ENCODE data around the gene SIL1. TPM values are rescaled to one million over a fixed set of nuclear protein-coding genes. Genes with fewer than 3 reads are reported as not detected.

Gene SIL1
- total and polyA plus RNA-seq, 2 of the 13 experiments (the other 11 are each of a cell fraction or from before 2014, with no cell fraction given): 26.0 to 30.0 TPM

DNA sequence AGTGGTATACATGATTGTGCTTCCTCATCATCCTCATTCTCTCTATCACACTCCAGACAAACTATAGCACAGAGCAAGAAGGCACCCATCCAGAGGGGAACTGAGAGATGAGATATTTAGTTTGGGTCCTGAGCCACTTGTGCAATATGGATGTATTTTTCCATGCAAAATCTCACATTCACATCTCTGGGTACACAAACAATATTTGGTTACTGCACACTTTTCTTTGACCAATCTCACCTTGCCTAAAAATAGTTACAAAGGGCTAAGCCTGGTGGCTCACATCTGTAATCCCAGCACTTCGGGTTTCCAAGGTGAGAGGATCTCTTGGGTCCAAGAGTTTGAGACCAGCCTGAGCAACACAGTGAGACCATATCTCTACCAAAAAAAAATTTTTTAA, 120.3 kb downstream of the SIL1 start:
- CTCF ChIA-PET (ENCODE audit: low intra/inter-chr PET ratio, low total read pairs): no interaction called here

DNA sequence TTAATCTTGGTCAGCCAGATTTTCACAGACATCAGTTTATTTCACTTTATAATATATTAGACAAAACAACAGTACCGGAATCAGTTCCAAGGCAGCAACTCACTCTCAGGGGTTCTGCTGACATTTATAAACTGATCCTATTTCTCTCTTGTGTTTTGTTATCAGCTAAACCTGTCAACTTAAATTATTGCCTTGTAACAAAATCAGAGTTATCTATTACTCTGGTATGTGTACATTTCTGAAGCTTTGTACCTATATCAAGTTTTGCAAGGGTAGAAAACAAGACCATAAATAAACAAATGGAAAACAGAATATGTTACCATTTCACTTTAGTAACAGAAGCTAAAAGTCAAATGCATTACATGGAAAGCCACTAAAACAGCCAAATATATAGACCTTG, 122.1 kb downstream of the SIL1 start:
- POLR2A ChIA-PET: no interaction called here
- no TSS peak for BruUV-seq (replicated peaks)
- Histone ChIP-seq H3K4me3 (replicated peaks in 1 of 3; ENCODE audit: insufficient read depth in 1 of 3, low read depth in 2 of 3, low read length in 3 of 3) (no peak overlapping the region), H2AFZ (ENCODE audit: low read length) (no peak overlapping the region), H3K79me2 (ENCODE audit: insufficient read depth, low read length) (no peaks in the 10 kb centered on the region), H3K4me1 (ENCODE audit: insufficient read depth, low read length) (peaks cover 51% of the 10 kb centered on the region), H3K27me3 (ENCODE audit: control insufficient read depth in 1 of 2, insufficient read depth in 2 of 2, low read length in 2 of 2) (no peaks in the 10 kb centered on the region), H3K4me2 (ENCODE audit: low read depth, low read length) (no peak overlapping the region), H3K36me3 (replicated peaks in 1 of 2; ENCODE audit: control insufficient read depth in 1 of 2, insufficient read depth in 2 of 2, low read length in 2 of 2) (no peaks in the 10 kb centered on the region), H3K9me3 (ENCODE audit: low read length) (no peaks in the 10 kb centered on the region), H3K27ac (ENCODE audit: extremely low read length, insufficient read depth, low read length) (no peak overlapping the region), H4K20me1 (ENCODE audit: insufficient read depth, low read length) (no peaks in the 10 kb centered on the region), H3K9ac (ENCODE audit: insufficient read depth, low read depth, low read length) (no peak overlapping the region)
- in situ Hi-C loops (cut with HindIII; ENCODE audit: extremely low pct_ligation_motif_present, low pct_unique_long_range_greater_than_20kb): no loop called here
- DNase-seq (ENCODE audit: low spot score) (no peak), ATAC-seq (no peak), FAIRE-seq (no peak)
- WGBS (ENCODE audit: low lambda C conversion rate): 97% methylated on average over 1 of the region's 1 CpG
- intact Hi-C loops (cut with micrococcal nuclease; ENCODE audit: unreplicated experiment): no loop called here
- CTCF ChIA-PET (ENCODE audit: low intra/inter-chr PET ratio, low total read pairs): no interaction called here
- no peak for TF ChIP-seq PRPF4 (IDR thresholded peaks at IDR 0.05; ENCODE audit: low read depth, low read length, poor library complexity, severe bottlenecking)
- no peak for TF ChIP-seq ZNF652 (CRISPR knock-in tag; IDR thresholded peaks at IDR 0.05; ENCODE audit: borderline replicate concordance, low read depth)
- TF ChIP-seq ZNF768 (CRISPR knock-in tag; IDR thresholded peaks at IDR 0.05): no peak
- TF ChIP-seq, protein P1, sequence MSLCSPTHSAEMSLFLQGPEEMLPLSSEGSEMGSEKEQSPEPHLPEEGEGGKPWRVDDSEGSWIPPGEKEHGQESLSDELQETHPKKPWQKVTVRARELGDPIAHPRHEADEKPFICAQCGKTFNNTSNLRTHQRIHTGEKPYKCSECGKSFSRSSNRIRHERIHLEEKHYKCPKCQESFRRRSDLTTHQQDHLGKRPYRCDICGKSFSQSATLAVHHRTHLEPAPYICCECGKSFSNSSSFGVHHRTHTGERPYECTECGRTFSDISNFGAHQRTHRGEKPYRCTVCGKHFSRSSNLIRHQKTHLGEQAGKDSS (CRISPR knock-in tag; IDR thresholded peaks at IDR 0.05; ENCODE audit: borderline replicate concordance, low read depth): no peak
- TF ChIP-seq HOXA7 (CRISPR knock-in tag; IDR thresholded peaks at IDR 0.05): no peak
- TF ChIP-seq ZNF20 (CRISPR knock-in tag; IDR thresholded peaks at IDR 0.05): no peak
- TF ChIP-seq ZNF282 (IDR thresholded peaks at IDR 0.05; ENCODE audit: partially characterized antibody): no peak
- TF ChIP-seq ZIK1 (CRISPR knock-in tag; IDR thresholded peaks at IDR 0.05; ENCODE audit: borderline replicate concordance, low read depth): no peak
- TF ChIP-seq, protein P2, sequence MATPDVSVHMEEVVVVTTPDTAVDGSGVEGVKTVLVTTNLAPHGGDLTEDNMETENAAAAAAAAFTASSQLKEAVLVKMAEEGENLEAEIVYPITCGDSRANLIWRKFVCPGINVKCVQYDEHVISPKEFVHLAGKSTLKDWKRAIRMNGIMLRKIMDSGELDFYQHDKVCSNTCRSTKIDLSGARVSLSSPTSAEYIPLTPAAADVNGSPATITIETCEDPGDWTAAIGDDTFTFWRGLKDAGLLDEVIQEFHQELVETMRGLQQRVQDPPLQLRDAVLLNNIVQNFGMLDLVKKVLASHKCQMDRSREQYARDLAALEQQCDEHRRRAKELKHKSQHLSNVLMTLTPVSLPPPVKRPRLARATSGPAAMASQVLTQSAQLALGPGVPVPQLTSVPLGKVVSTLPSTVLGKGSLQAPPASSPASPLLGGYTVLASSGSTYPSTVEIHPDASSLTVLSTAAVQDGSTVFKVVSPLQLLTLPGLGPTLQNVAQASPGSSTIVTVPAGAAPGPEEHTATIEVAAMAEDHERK (CRISPR knock-in tag; IDR thresholded peaks at IDR 0.05; ENCODE audit: low read depth): no peak

More for the DNA sequence above, 120.3 kb downstream of the SIL1 start:
- peak; percentile 12 for DNase-seq (ENCODE audit: low spot score)
- H3K36me3 ChIP-seq (replicated peaks in 1 of 2; ENCODE audit: control insufficient read depth in 1 of 2, insufficient read depth in 2 of 2, low read length in 2 of 2): no peaks in the 10 kb centered on the region
- 38% methylated on average over 1 of the region's 1 CpG for WGBS (ENCODE audit: low lambda C conversion rate)
- ATAC-seq: peak; percentile 37; the same call in 2 of the 3 replicates
- no peak overlapping the region for H2AFZ ChIP-seq (ENCODE audit: low read length)
- H3K9me3 ChIP-seq (ENCODE audit: low read length): no peaks in the 10 kb centered on the region
- H4K20me1 ChIP-seq (ENCODE audit: insufficient read depth, low read length): no peaks in the 10 kb centered on the region
- no peak overlapping the region for H3K9ac ChIP-seq (ENCODE audit: insufficient read depth, low read depth, low read length)
- POLR2A ChIA-PET: no interaction called here
- intact Hi-C loops (cut with micrococcal nuclease; ENCODE audit: unreplicated experiment): no loop called here
- H3K4me1 ChIP-seq (ENCODE audit: insufficient read depth, low read length): peaks cover 51% of the 10 kb centered on the region
- H3K27ac ChIP-seq (ENCODE audit: extremely low read length, insufficient read depth, low read length): no peak overlapping the region
- H3K4me2 ChIP-seq (ENCODE audit: low read depth, low read length): no peak overlapping the region
- H3K4me3 ChIP-seq (replicated peaks in 1 of 3; ENCODE audit: insufficient read depth in 1 of 3, low read depth in 2 of 3, low read length in 3 of 3): no peak overlapping the region
- no peak for FAIRE-seq
- TF ChIP-seq HMG20A (CRISPR knock-in tag; IDR thresholded peaks at IDR 0.05; ENCODE audit: borderline replicate concordance) (no peak), HNF4G (IDR thresholded peaks at IDR 0.05; ENCODE audit: borderline replicate concordance, low read depth, low read length) (no peak), HNF4G (CRISPR knock-in tag; IDR thresholded peaks at IDR 0.05; ENCODE audit: borderline replicate concordance, low read depth) (no peak), CEBPB (IDR thresholded peaks at IDR 0.05; ENCODE audit: borderline replicate concordance, low read depth, low read length) (peak; percentile 54; the same call in 1 of the 2 replicates), ZBTB20 (CRISPR knock-in tag; IDR thresholded peaks at IDR 0.05; ENCODE audit: borderline replicate concordance, low read depth) (no peak), MEF2D (CRISPR knock-in tag; IDR thresholded peaks at IDR 0.05) (peak; percentile 87; the same call in 1 of the 2 replicates)
- TF ChIP-seq, protein P3, sequence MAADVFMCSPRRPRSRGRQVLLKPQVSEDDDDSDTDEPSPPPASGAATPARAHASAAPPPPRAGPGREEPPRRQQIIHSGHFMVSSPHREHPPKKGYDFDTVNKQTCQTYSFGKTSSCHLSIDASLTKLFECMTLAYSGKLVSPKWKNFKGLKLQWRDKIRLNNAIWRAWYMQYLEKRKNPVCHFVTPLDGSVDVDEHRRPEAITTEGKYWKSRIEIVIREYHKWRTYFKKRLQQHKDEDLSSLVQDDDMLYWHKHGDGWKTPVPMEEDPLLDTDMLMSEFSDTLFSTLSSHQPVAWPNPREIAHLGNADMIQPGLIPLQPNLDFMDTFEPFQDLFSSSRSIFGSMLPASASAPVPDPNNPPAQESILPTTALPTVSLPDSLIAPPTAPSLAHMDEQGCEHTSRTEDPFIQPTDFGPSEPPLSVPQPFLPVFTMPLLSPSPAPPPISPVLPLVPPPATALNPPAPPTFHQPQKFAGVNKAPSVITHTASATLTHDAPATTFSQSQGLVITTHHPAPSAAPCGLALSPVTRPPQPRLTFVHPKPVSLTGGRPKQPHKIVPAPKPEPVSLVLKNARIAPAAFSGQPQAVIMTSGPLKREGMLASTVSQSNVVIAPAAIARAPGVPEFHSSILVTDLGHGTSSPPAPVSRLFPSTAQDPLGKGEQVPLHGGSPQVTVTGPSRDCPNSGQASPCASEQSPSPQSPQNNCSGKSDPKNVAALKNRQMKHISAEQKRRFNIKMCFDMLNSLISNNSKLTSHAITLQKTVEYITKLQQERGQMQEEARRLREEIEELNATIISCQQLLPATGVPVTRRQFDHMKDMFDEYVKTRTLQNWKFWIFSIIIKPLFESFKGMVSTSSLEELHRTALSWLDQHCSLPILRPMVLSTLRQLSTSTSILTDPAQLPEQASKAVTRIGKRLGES (CRISPR knock-in tag; IDR thresholded peaks at IDR 0.05; ENCODE audit: borderline replicate concordance): no peak
- H3K79me2 ChIP-seq (ENCODE audit: insufficient read depth, low read length): no peaks in the 10 kb centered on the region
- in situ Hi-C loops (cut with HindIII; ENCODE audit: extremely low pct_ligation_motif_present, low pct_unique_long_range_greater_than_20kb): no loop called here
- BruUV-seq (replicated peaks): no TSS peak
- no peaks in the 10 kb centered on the region for H3K27me3 ChIP-seq (ENCODE audit: control insufficient read depth in 1 of 2, insufficient read depth in 2 of 2, low read length in 2 of 2)
